Measurements from ENCODE around the gene SRI. TPM values are rescaled to one million over a fixed set of nuclear protein-coding genes. Genes with fewer than 3 reads are reported as not detected.

The SRI gene
- total and polyA plus RNA-seq, 2 donors (not counting 3 experiments of a cell fraction or from before 2014, with no cell fraction given) = 121 to 204 TPM

- no peak overlapping the region for H3K9ac ChIP-seq (replicated peaks; ENCODE audit: extremely low read depth, insufficient read depth, low read length)
- H4K20me1 ChIP-seq (replicated peaks; ENCODE audit: control insufficient read depth, extremely low read depth, insufficient read depth, low read length) = no peaks in the 10 kb centered on the region
- ChIA-PET CTCF (interaction anchor here (0.5 to 4.0 kb wide), 10 partner anchors 8 to 1379 kb away, joined by 3 to 56 read pairs (median 4); no protein-coding TSS in a partner anchor), POLR2A (no interaction called here)
- BruUV-seq (replicated peaks) = no TSS peak
- no peaks in the 10 kb centered on the region for H3K9me3 ChIP-seq (replicated peaks; ENCODE audit: control insufficient read depth, insufficient read depth, low read length)
- no peaks in the 10 kb centered on the region for H3K36me3 ChIP-seq (ENCODE audit: control insufficient read depth in 2 of 2, extremely low read depth in 1 of 2, insufficient read depth in 2 of 2, low read length in 2 of 2)
- no peak overlapping the region for H2AFZ ChIP-seq (ENCODE audit: low read depth, low read length)
- TF ChIP-seq POLR2A (IDR thresholded peaks at IDR 0.05; ENCODE audit: low read depth, low read length) (no peak), MAX (IDR thresholded peaks at IDR 0.05; ENCODE audit: insufficient read depth, insufficient read length) (no peak), FOS (IDR thresholded peaks at IDR 0.05; ENCODE audit: borderline replicate concordance, insufficient read depth, low read length) (no peak), EZH2 (IDR thresholded peaks at IDR 0.05; ENCODE audit: borderline replicate concordance, low read depth, low read length, severe bottlenecking) (no peak), MYC (IDR thresholded peaks at IDR 0.05; ENCODE audit: low read depth, low read length) (no peak), CTCF (IDR thresholded peaks at IDR 0.05; ENCODE audit: extremely low read depth in 1 of 2, insufficient read depth in 1 of 2, low read depth in 1 of 2, low read length in 2 of 2) (no peak), JUN (IDR thresholded peaks at IDR 0.05; ENCODE audit: borderline replicate concordance, insufficient read depth, insufficient read length, low read depth) (no peak), GATA2 (IDR thresholded peaks at IDR 0.05; ENCODE audit: insufficient read depth, insufficient read length, low read depth, low read length) (no peak), POLR2AphosphoS5 (IDR thresholded peaks at IDR 0.05; ENCODE audit: insufficient read depth, low read depth, low read length) (no peak)
- H3K27me3 ChIP-seq (ENCODE audit: control insufficient read depth in 2 of 2, insufficient read depth in 2 of 2, low read length in 2 of 2) = peaks cover 0 to 2% of the 10 kb centered on the region in 2 experiments
- no peaks in the 10 kb centered on the region for H3K4me1 ChIP-seq (ENCODE audit: control insufficient read depth, extremely low read depth, insufficient read depth, low read length)
- DNase-seq (ENCODE audit: low read depth, low spot score) = no peak
- H3K79me2 ChIP-seq (ENCODE audit: control insufficient read depth, insufficient read depth, low read length) = no peaks in the 10 kb centered on the region
- intact Hi-C loops (cut with micrococcal nuclease) (loop anchor here (10.0 kb wide), 1 partner anchor 1871 kb away; no protein-coding TSS in a partner anchor), dilution Hi-C loops (cut with MboI; ENCODE audit: extremely low pct_ligation_motif_present, low sequenced_read_pairs) (no loop called here)
- no peak overlapping the region for H3K27ac ChIP-seq (ENCODE audit: insufficient read depth, low read depth, low read length)
- no peak overlapping the region for H3K4me2 ChIP-seq (ENCODE audit: insufficient read depth, low read length)
- H3K9me1 ChIP-seq (replicated peaks; ENCODE audit: control insufficient read depth, extremely low read depth, insufficient read depth, low read length) = no peaks in the 10 kb centered on the region
- FAIRE-seq = no peak
- no peak overlapping the region for H3K4me3 ChIP-seq (replicated peaks in 1 of 3; ENCODE audit: insufficient read depth in 1 of 3, low read depth in 1 of 3, low read length in 3 of 3)
These were observed 24.4 kb upstream of the SRI start for GRCh38 chr7:88244258-88244657.

Measured in endothelial cell of umbilical vein (primary cell).